K562 (cell line): Measurements from ENCODE around the gene EML1. TPM values are rescaled to one million over a fixed set of nuclear protein-coding genes. Genes with fewer than 3 reads are reported as not detected.

Source experiments
- CBFB ChIP-seq: sonication (generic); formaldehyde crosslinking; IDR thresholded peaks from 2 replicates; pipeline ENCODE4 v1.4.0; 2020; ENCODE audit warnings: mild to moderate bottlenecking, missing genetic modification reagents
- DACH1 ChIP-seq: fragments of 450-650 bp; IDR thresholded peaks from 2 replicates; pipeline ENCODE4 v1.6.1; 2018; ENCODE audit not compliant: partially characterized antibody
- GABPB1 ChIP-seq: sonication (generic); formaldehyde crosslinking; IDR thresholded peaks from 2 replicates; pipeline ENCODE4 v1.8.0; 2022; ENCODE audit warnings: mild to moderate bottlenecking, missing genetic modification reagents
- KAT2B ChIP-seq: IDR thresholded peaks from one replicate; pipeline ENCODE4 v1.6.1; 2012; ENCODE audit warnings: low read depth, mild to moderate bottlenecking, control low read depth, inconsistent platforms, low read length, moderate library complexity
- KAT7 ChIP-seq: sonication (generic); formaldehyde crosslinking; IDR thresholded peaks from 2 replicates; pipeline ENCODE4 v1.8.0; 2022; ENCODE audit warnings: missing genetic modification reagents, mild to moderate bottlenecking, borderline replicate concordance
- NFIC ChIP-seq: fragments of 450-650 bp; IDR thresholded peaks from 2 replicates; pipeline ENCODE4 v1.6.1; 2017; ENCODE audit warnings: mild to moderate bottlenecking, inconsistent platforms
- RREB1 ChIP-seq: fragments of 250-450 bp; sonication (Bioruptor Pico); IDR thresholded peaks from 2 replicates; pipeline ENCODE4 v1.4.0; 2020
- TARDBP ChIP-seq: fragments of 450-650 bp; IDR thresholded peaks from 2 replicates; pipeline ENCODE4 v1.6.1; 2016
- ZNF740 ChIP-seq, 3 experiments: fragments of 200-800 bp in 1 of 3; sonication (Bioruptor generic) in 1 of 3; sonication (generic) in 1 of 3; formaldehyde crosslinking in 1 of 3; IDR thresholded peaks; 2 replicates each; pipeline versions ENCODE4 v1.6.1 to v1.8.0; 2016 to 2022; ENCODE audit warnings: mild to moderate bottlenecking in 2 of 3, missing compliant biosample characterization in 2 of 3, missing genetic modification characterization in 2 of 3, missing genetic modification reagents in 1 of 3
- polyA plus RNA-seq, 8 experiments: library from polyadenylated mRNA; depleted of rRNA in 4 of 8; stranded (reverse) in 5 of 8; unstranded in 3 of 8; fragments of >200 nt; fragmentation: Nextera tagmentation in 2 of 8; fragmentation: Illumina TruSeq in 1 of 8; extraction: Ambion mirVana in 2 of 8; extraction: Trizol in 1 of 8; gene quantifications; 2 replicates each; pipeline versions ENCODE4 v1.2.1 to v1.2.3, GENCODE V29; 2011 to 2014; ENCODE audit warnings: inconsistent platforms in 1 of 8, missing spikeins in 1 of 8
- total RNA-seq, 7 experiments: library from RNA; depleted of rRNA in 6 of 7; stranded (reverse); fragments of >200 nt in 6 of 7; fragmentation: Illumina TruSeq in 2 of 7; extraction: Trizol in 2 of 7; gene quantifications; 2 replicates each; pipeline versions ENCODE4 v1.2.1 to v1.2.3, GENCODE V29; 2011 to 2021; ENCODE audit warnings: low replicate concordance in 1 of 7

Gene EML1
- total and polyA plus RNA-seq, 9 of the 15 experiments (the other 6 are each of a cell fraction or from before 2014, with no cell fraction given): 0.01 to 0.35 (median 0.07) TPM; not detected in 2

- TF ChIP-seq RREB1 (CRISPR knock-in tag): no peak
- no peak for TF ChIP-seq DACH1
- TF ChIP-seq GABPB1 (CRISPR knock-in tag): no peak
- no peak for TF ChIP-seq TARDBP
- no peak for TF ChIP-seq KAT7 (CRISPR knock-in tag)
- TF ChIP-seq ZNF740 (CRISPR knock-in tag; IDR thresholded peaks at IDR 0.05): no peak
- TF ChIP-seq ZNF740 (tag; IDR thresholded peaks at IDR 0.05): no peak
- no peak for TF ChIP-seq NFIC
- no peak for TF ChIP-seq CBFB
- TF ChIP-seq KAT2B: no peak
These were observed 111.9 kb downstream of the EML1 start (continued) for GRCh38 chr14:99905121-99905520.
